Liver (tissue), 3 donors: ENCODE data around the gene KCNJ10.

Experiments used
- JUND ChIP-seq, 2 donors: IDR thresholded peaks; 2 replicates each; pipeline ENCODE4 v1.6.1; 2016; ENCODE audit warnings: antibody characterized with exemption in 2 of 2
- RAD21 ChIP-seq, 2 donors: IDR thresholded peaks; 2 replicates each; pipeline ENCODE4 v1.6.1; 2016; ENCODE audit warnings: antibody characterized with exemption in 2 of 2, mild to moderate bottlenecking in 2 of 2
- RXRA ChIP-seq, 2 donors: IDR thresholded peaks; 2 replicates each; pipeline ENCODE4 v1.6.1; 2017 to 2018; ENCODE audit warnings: antibody characterized with exemption in 2 of 2, mild to moderate bottlenecking in 1 of 2
- TAF1 ChIP-seq: conservative IDR thresholded peaks from 2 replicates; pipeline ENCODE4 v1.6.1; 2016; ENCODE audit warnings: antibody characterized with exemption, mild to moderate bottlenecking
- YY1 ChIP-seq: IDR thresholded peaks from 2 replicates; pipeline ENCODE4 v1.6.1; 2016; ENCODE audit warnings: antibody characterized with exemption, mild to moderate bottlenecking
- TF ChIP-seq, protein P1 (sequence below): fragments of 150-350 bp; IDR thresholded peaks from 2 replicates; pipeline ENCODE4 v1.5.1; 2017; ENCODE audit warnings: improper control_type of control experiment, low read depth, low read length; ENCODE audit not compliant: missing input control
- TF ChIP-seq, protein P2 (sequence below): IDR thresholded peaks from 2 replicates; pipeline ENCODE4 v1.6.1; 2016; ENCODE audit warnings: antibody characterized with exemption
- donor health status: healthy.
- donor health status: healthy.

DNA sequence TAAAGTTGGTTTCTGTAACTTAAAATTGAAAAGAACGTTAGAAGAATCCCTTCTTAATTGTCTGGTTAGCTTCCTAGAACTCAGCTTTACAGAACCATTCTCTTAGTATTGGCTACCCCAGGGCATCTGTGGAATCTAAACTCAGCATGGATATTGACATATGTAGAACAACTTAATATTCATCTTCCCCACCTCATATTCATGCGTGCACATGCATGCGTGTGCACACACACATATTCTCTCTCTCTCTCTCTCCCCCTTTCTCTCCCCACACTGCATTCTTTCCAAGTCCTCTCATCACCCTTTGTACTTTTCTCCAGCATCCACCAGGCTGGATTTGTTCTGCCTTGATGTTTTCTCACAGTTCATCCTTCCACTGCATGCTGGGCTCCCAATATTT, 51.6 kb downstream of the KCNJ10 start:
- TF ChIP-seq TAF1: no peak
- no peak for TF ChIP-seq RAD21 (IDR thresholded peaks at IDR 0.05)
- TF ChIP-seq, protein P1, sequence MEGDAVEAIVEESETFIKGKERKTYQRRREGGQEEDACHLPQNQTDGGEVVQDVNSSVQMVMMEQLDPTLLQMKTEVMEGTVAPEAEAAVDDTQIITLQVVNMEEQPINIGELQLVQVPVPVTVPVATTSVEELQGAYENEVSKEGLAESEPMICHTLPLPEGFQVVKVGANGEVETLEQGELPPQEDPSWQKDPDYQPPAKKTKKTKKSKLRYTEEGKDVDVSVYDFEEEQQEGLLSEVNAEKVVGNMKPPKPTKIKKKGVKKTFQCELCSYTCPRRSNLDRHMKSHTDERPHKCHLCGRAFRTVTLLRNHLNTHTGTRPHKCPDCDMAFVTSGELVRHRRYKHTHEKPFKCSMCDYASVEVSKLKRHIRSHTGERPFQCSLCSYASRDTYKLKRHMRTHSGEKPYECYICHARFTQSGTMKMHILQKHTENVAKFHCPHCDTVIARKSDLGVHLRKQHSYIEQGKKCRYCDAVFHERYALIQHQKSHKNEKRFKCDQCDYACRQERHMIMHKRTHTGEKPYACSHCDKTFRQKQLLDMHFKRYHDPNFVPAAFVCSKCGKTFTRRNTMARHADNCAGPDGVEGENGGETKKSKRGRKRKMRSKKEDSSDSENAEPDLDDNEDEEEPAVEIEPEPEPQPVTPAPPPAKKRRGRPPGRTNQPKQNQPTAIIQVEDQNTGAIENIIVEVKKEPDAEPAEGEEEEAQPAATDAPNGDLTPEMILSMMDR: no peak
- no peak for TF ChIP-seq YY1
- TF ChIP-seq, protein P2, sequence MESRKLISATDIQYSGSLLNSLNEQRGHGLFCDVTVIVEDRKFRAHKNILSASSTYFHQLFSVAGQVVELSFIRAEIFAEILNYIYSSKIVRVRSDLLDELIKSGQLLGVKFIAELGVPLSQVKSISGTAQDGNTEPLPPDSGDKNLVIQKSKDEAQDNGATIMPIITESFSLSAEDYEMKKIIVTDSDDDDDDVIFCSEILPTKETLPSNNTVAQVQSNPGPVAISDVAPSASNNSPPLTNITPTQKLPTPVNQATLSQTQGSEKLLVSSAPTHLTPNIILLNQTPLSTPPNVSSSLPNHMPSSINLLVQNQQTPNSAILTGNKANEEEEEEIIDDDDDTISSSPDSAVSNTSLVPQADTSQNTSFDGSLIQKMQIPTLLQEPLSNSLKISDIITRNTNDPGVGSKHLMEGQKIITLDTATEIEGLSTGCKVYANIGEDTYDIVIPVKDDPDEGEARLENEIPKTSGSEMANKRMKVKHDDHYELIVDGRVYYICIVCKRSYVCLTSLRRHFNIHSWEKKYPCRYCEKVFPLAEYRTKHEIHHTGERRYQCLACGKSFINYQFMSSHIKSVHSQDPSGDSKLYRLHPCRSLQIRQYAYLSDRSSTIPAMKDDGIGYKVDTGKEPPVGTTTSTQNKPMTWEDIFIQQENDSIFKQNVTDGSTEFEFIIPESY: no peak
- TF ChIP-seq JUND (IDR thresholded peaks at IDR 0.05): no peak
- no peak for TF ChIP-seq RXRA (IDR thresholded peaks at IDR 0.05)
